Measurements from ENCODE around the gene RPAIN.

RPAIN gene

DNA sequence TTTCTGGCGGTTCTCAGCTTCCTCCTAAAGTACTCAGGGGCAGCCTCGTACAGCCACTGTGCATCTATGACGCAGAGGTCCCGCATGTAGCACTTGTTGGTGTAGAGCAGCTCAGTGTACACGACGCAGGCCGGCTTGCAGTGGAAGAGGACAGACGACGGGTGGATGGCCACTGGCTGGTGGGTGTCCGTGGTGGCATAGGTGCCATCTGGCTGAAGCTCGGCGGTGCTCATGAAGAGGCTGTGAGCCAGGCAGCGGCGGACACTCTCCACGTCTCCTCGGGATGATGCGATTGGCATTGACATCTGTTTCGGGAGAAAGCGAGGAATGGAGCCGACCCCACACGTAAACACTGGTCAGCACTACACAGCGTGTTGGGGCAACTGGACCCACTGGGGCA, 24.2 kb downstream of the RPAIN start:
- TF ChIP-seq, protein P1, sequence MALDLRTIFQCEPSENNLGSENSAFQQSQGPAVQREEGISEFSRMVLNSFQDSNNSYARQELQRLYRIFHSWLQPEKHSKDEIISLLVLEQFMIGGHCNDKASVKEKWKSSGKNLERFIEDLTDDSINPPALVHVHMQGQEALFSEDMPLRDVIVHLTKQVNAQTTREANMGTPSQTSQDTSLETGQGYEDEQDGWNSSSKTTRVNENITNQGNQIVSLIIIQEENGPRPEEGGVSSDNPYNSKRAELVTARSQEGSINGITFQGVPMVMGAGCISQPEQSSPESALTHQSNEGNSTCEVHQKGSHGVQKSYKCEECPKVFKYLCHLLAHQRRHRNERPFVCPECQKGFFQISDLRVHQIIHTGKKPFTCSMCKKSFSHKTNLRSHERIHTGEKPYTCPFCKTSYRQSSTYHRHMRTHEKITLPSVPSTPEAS (tag by site-specific recombination; IDR thresholded peaks at IDR 0.05): no peak
- TF ChIP-seq CTCF (tag by site-specific recombination; IDR thresholded peaks at IDR 0.05): no peak
- TF ChIP-seq ZNF211 (tag by site-specific recombination; IDR thresholded peaks at IDR 0.05; ENCODE audit: low read depth): no peak
- no peak for TF ChIP-seq SCRT1 (tag by site-specific recombination; IDR thresholded peaks at IDR 0.05; ENCODE audit: borderline replicate concordance)
- TF ChIP-seq ZNF214 (tag by site-specific recombination; IDR thresholded peaks at IDR 0.05; ENCODE audit: borderline replicate concordance): no peak
- TF ChIP-seq ZNF768 (tag by site-specific recombination; IDR thresholded peaks at IDR 0.05): no peak
- no peak for TF ChIP-seq ZNF785 (tag by site-specific recombination; IDR thresholded peaks at IDR 0.05)
- TF ChIP-seq ZNF157 (tag by site-specific recombination; IDR thresholded peaks at IDR 0.05): no peak
- TF ChIP-seq, protein P2, sequence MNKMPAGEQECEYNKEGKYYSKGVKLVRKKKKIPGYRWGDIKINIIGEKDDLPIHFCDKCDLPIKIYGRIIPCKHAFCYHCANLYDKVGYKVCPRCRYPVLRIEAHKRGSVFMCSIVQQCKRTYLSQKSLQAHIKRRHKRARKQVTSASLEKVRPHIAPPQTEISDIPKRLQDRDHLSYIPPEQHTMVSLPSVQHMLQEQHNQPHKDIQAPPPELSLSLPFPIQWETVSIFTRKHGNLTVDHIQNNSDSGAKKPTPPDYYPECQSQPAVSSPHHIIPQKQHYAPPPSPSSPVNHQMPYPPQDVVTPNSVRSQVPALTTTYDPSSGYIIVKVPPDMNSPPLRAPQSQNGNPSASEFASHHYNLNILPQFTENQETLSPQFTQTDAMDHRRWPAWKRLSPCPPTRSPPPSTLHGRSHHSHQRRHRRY (tag by site-specific recombination; IDR thresholded peaks at IDR 0.05): no peak
- no peak for TF ChIP-seq ZNF629 (tag by site-specific recombination; IDR thresholded peaks at IDR 0.05)
- no peak for TF ChIP-seq OVOL3 (tag by site-specific recombination; IDR thresholded peaks at IDR 0.05)
- TF ChIP-seq, protein P3, sequence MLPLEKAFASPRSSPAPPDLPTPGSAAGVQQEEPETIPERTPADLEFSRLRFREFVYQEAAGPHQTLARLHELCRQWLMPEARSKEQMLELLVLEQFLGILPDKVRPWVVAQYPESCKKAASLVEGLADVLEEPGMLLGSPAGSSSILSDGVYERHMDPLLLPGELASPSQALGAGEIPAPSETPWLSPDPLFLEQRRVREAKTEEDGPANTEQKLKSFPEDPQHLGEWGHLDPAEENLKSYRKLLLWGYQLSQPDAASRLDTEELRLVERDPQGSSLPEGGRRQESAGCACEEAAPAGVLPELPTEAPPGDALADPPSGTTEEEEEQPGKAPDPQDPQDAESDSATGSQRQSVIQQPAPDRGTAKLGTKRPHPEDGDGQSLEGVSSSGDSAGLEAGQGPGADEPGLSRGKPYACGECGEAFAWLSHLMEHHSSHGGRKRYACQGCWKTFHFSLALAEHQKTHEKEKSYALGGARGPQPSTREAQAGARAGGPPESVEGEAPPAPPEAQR (tag by site-specific recombination; IDR thresholded peaks at IDR 0.05): no peak
- TF ChIP-seq ZNF623 (tag by site-specific recombination; IDR thresholded peaks at IDR 0.05): no peak
- Histone ChIP-seq H3K9me3 (ENCODE audit: control insufficient read depth, insufficient read depth, low read depth, low read length) (no peaks in the 10 kb centered on the region), H3K4me3 (ENCODE audit: low read depth, low read length) (no peak overlapping the region), H3K27ac (ENCODE audit: extremely low read depth, low read depth, low read length) (no peak overlapping the region), H3K4me1 (ENCODE audit: control insufficient read depth, insufficient read depth, low read length) (no peaks in the 10 kb centered on the region), H3K36me3 (ENCODE audit: control insufficient read depth in 2 of 2, insufficient read depth in 1 of 2, low read length in 2 of 2) (peaks cover 45 to 71% of the 10 kb centered on the region in 2 experiments)
- ChIA-PET POLR2A (no interaction called here), CTCF (no interaction called here)

- ChIA-PET CTCF (no interaction called here), POLR2A (interaction anchor here (1.2 kb wide), 1 partner anchor 22 kb away, joined by 3 read pairs; the partner anchor contains the start of gene DHX33)
- Histone ChIP-seq H3K36me3 (ENCODE audit: control insufficient read depth in 2 of 2, insufficient read depth in 1 of 2, low read length in 2 of 2) (peaks cover 64 to 88% of the 10 kb centered on the region in 2 experiments), H3K27ac (ENCODE audit: extremely low read depth, low read depth, low read length) (no peak overlapping the region), H3K4me1 (ENCODE audit: control insufficient read depth, insufficient read depth, low read length) (no peaks in the 10 kb centered on the region), H3K9me3 (ENCODE audit: control insufficient read depth, insufficient read depth, low read depth, low read length) (no peaks in the 10 kb centered on the region), H3K4me3 (ENCODE audit: low read depth, low read length) (no peak overlapping the region)
- no peak for TF ChIP-seq ZNF521 (tag by site-specific recombination; IDR thresholded peaks at IDR 0.05)
- TF ChIP-seq ZNF777 (tag by site-specific recombination; IDR thresholded peaks at IDR 0.05; ENCODE audit: borderline replicate concordance): no peak
- no peak for TF ChIP-seq ZNF248 (tag by site-specific recombination; IDR thresholded peaks at IDR 0.05)
- TF ChIP-seq ZNF747 (tag by site-specific recombination; IDR thresholded peaks at IDR 0.05): no peak
- TF ChIP-seq ZNF660 (tag by site-specific recombination; IDR thresholded peaks at IDR 0.05): no peak
- TF ChIP-seq BCL11A (tag by site-specific recombination; IDR thresholded peaks at IDR 0.05; ENCODE audit: low read depth): no peak
- TF ChIP-seq ZSCAN16 (tag by site-specific recombination; IDR thresholded peaks at IDR 0.05): no peak
- TF ChIP-seq ZNF280C (tag by site-specific recombination; IDR thresholded peaks at IDR 0.05): no peak
- TF ChIP-seq TCF7L2 (IDR thresholded peaks at IDR 0.05; ENCODE audit: borderline replicate concordance, low read depth, low read length): no peak
- no peak for TF ChIP-seq HOXD13 (CRISPR knock-in tag; IDR thresholded peaks at IDR 0.05; ENCODE audit: borderline replicate concordance)
- TF ChIP-seq ZNF707 (tag by site-specific recombination; IDR thresholded peaks at IDR 0.05): no peak
- no peak for TF ChIP-seq ZNF677 (tag by site-specific recombination; IDR thresholded peaks at IDR 0.05)
- no peak for TF ChIP-seq PBX3 (CRISPR knock-in tag; IDR thresholded peaks at IDR 0.05)
- TF ChIP-seq, protein P4, sequence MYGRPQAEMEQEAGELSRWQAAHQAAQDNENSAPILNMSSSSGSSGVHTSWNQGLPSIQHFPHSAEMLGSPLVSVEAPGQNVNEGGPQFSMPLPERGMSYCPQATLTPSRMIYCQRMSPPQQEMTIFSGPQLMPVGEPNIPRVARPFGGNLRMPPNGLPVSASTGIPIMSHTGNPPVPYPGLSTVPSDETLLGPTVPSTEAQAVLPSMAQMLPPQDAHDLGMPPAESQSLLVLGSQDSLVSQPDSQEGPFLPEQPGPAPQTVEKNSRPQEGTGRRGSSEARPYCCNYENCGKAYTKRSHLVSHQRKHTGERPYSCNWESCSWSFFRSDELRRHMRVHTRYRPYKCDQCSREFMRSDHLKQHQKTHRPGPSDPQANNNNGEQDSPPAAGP (tag by site-specific recombination; IDR thresholded peaks at IDR 0.05): no peak
Observed at GRCh38 chr17:5446786-5447185, 26.8 kb downstream of the RPAIN start.

All from HEK293 (cell line).